Right cardiac atrium (tissue), 5 donors: ENCODE data around the gene DCBLD1. TPM values are rescaled to one million over a fixed set of nuclear protein-coding genes. Genes with fewer than 3 reads are reported as not detected.
A peak's percentile ranks its signal among the peaks of the same experiment; 100 is the strongest.

Source experiments
- ATAC-seq, 2 donors: fragments of 200-7000 bp; cut with Tn5 transposase; one replicate each; pipeline versions ENCODE4 v1.8.0 to v1.9.1; 2020; ENCODE audit warnings: moderate library complexity in 2 of 2, mild to moderate bottlenecking in 1 of 2
- DNase-seq, 3 donors: peaks; one replicate each; pipeline ENCODE4 v3.0.0-alpha.2; 2020
- H3K27ac ChIP-seq: one replicate; pipeline ENCODE4 v1.5.1; 2013; ENCODE audit warnings: mild to moderate bottlenecking, low read length, control low read depth, moderate library complexity
- H3K27me3 ChIP-seq: one replicate; pipeline ENCODE4 v1.6.1; 2013; ENCODE audit not compliant: control insufficient read depth, insufficient read depth
- H3K4me1 ChIP-seq: one replicate; pipeline ENCODE4 v1.6.1; 2013; ENCODE audit warnings: low read length; ENCODE audit not compliant: control insufficient read depth, insufficient read depth
- H3K4me3 ChIP-seq: one replicate; pipeline ENCODE4 v1.5.1; 2013; ENCODE audit warnings: low read length, control low read depth
- H3K9me3 ChIP-seq: one replicate; pipeline ENCODE4 v1.6.1; 2013; ENCODE audit warnings: low read length; ENCODE audit not compliant: control insufficient read depth
- WGBS: extraction: QIAGEN DNeasy Blood & Tissue Kit; methylation state at CpG from one replicate; pipeline ENCODE4 v1.1.7; 2013; 5-methylcytosine and 5-hydroxymethylcytosine counted together
- intact Hi-C, 4 donors: fragments of 100-400 bp; cut with DNase I; formaldehyde crosslinking; loops; one replicate each; pipeline versions ENCODE4 v1.11.0 to v1.14.0; 2022 to 2023
- polyA plus RNA-seq: library from polyadenylated mRNA; stranded (reverse); fragments of 200-250 nt; gene quantifications from one replicate; pipeline ENCODE4 v1.2.3, GENCODE V29; 2013
- total RNA-seq, 4 donors: library from RNA; stranded (reverse); fragmentation: NEBNext Ultra II Directional; extraction: Animal tissue kit (Norgen Biotek cat#: 25700); gene quantifications; one replicate each; pipeline ENCODE4 v1.2.1, GENCODE V29; 2021
- donor health status: healthy with polysubstance abuse.
- donor health status: DM: no; HTN: yes; CAD: no.
- donor health status: DM: no; HTN: no; CAD: no.
- donor health status: DM: no; HTN: yes; CAD: no; lungs with severe emphysema.
- donor health status: DM: yes; HTN: yes; CAD: no.

Gene DCBLD1
- total and polyA plus RNA-seq, 5 donors: 3.2 to 5.7 (median 3.9) TPM

- no peaks in the 10 kb centered on the region for H3K9me3 ChIP-seq
- DNase-seq (no peak), ATAC-seq (no peak)
- WGBS: 96% methylated on average over 3 of the region's 3 CpGs
- intact Hi-C loops: no loop called here
- H3K27me3 ChIP-seq: peaks cover 2% of the 10 kb centered on the region
- H3K4me1 ChIP-seq: no peaks in the 10 kb centered on the region
- no peak overlapping the region for H3K27ac ChIP-seq
- no peak overlapping the region for H3K4me3 ChIP-seq
Observed at GRCh38 chr6:117472667-117473066, 9.8 kb upstream of the DCBLD1 start.

- ATAC-seq (no peak), DNase-seq (no peak)
- 86% methylated on average over 1 of the region's 1 CpG for WGBS
- H3K4me3 ChIP-seq: no peak overlapping the region
- H3K9me3 ChIP-seq: no peaks in the 10 kb centered on the region
- H3K4me1 ChIP-seq: no peaks in the 10 kb centered on the region
- peaks cover 2% of the 10 kb centered on the region for H3K27me3 ChIP-seq
- intact Hi-C loops: no loop called here
- H3K27ac ChIP-seq: no peak overlapping the region
Observed at GRCh38 chr6:117473401-117473800, 9.1 kb upstream of the DCBLD1 start.

GRCh38 chr6:117477988-117478852, 4.3 kb upstream of the DCBLD1 start:
- no peak for DNase-seq
- no peak for ATAC-seq
- no peaks in the 10 kb centered on the region for H3K9me3 ChIP-seq
- intact Hi-C loops: loop anchor here in 1 of 4 donors (5.0 kb wide), 1 partner anchor 79 kb away; no protein-coding TSS in a partner anchor
- WGBS: 78% methylated on average over 4 of the region's 4 CpGs
- H3K4me3 ChIP-seq: no peak overlapping the region
- no peaks in the 10 kb centered on the region for H3K4me1 ChIP-seq
- H3K27me3 ChIP-seq: no peaks in the 10 kb centered on the region
- no peak overlapping the region for H3K27ac ChIP-seq

GRCh38 chr6:117478853-117479231, 3.6 kb upstream of the DCBLD1 start:
- Histone ChIP-seq H3K27me3 (no peaks in the 10 kb centered on the region), H3K27ac (no peak overlapping the region), H3K9me3 (no peaks in the 10 kb centered on the region), H3K4me1 (no peaks in the 10 kb centered on the region), H3K4me3 (no peak overlapping the region)
- ATAC-seq (no peak), DNase-seq (no peak)
- intact Hi-C loops: loop anchor here in 1 of 4 donors (5.0 kb wide), 1 partner anchor 78 kb away; no protein-coding TSS in a partner anchor
- WGBS: 92% methylated on average over 6 of the region's 6 CpGs

- no peak for ATAC-seq
- Histone ChIP-seq H3K27ac (no peak overlapping the region), H3K4me1 (no peaks in the 10 kb centered on the region), H3K27me3 (no peaks in the 10 kb centered on the region), H3K4me3 (no peak overlapping the region), H3K9me3 (no peaks in the 10 kb centered on the region)
- 67% methylated on average over 3 of the region's 3 CpGs for WGBS
- intact Hi-C loops: loop anchor here in 1 of 4 donors (5.0 kb wide), 1 partner anchor 67 kb away; no protein-coding TSS in a partner anchor
- DNase-seq: no peak
Observed at GRCh38 chr6:117480651-117481050, 1.8 kb upstream of the DCBLD1 start.

- H3K4me3 ChIP-seq: no peak overlapping the region
- DNase-seq: peak in 1 of 3 donors; percentile 42
- intact Hi-C loops: loop anchor here in 1 of 4 donors (5.0 kb wide), 1 partner anchor 66 kb away; no protein-coding TSS in a partner anchor
- H3K9me3 ChIP-seq: no peaks in the 10 kb centered on the region
- H3K27ac ChIP-seq: no peak overlapping the region
- H3K27me3 ChIP-seq: no peaks in the 10 kb centered on the region
- WGBS: 24% methylated on average over 22 of the region's 22 CpGs
- ATAC-seq: no peak
- H3K4me1 ChIP-seq: no peaks in the 10 kb centered on the region
Observed at GRCh38 chr6:117481278-117481925, 1.1 kb upstream of the DCBLD1 start.

GRCh38 chr6:117481926-117482239, 591 bp upstream of the DCBLD1 start:
- intact Hi-C loops: loop anchor here in 1 of 4 donors (5.0 kb wide), 1 partner anchor 65 kb away; no protein-coding TSS in a partner anchor
- DNase-seq: no peak
- ATAC-seq: no peak
- H3K9me3 ChIP-seq: no peaks in the 10 kb centered on the region
- H3K27me3 ChIP-seq: no peaks in the 10 kb centered on the region
- no peaks in the 10 kb centered on the region for H3K4me1 ChIP-seq
- no peak overlapping the region for H3K4me3 ChIP-seq
- whole genome bisulfite sequencing: 35% methylated on average over 2 of the region's 2 CpGs
- peak overlapping the region; percentile 50 for H3K27ac ChIP-seq

- ATAC-seq (peak; percentile 67 to 68), DNase-seq (peak; percentile 64 to 85 (median 83))
- H3K27ac ChIP-seq: peak overlapping the region; percentile 78
- H3K4me3 ChIP-seq: peak overlapping the region; percentile 71
- H3K27me3 ChIP-seq: no peaks in the 10 kb centered on the region
- no peaks in the 10 kb centered on the region for H3K4me1 ChIP-seq
- under 1% methylated on average over 46 of the region's 46 CpGs for WGBS
- no peaks in the 10 kb centered on the region for H3K9me3 ChIP-seq
- intact Hi-C loops: loop anchor here in 1 of 4 donors (5.0 kb wide), 1 partner anchor 64 kb away; no protein-coding TSS in a partner anchor
Observed at GRCh38 chr6:117483004-117483644, 650 bp downstream of the DCBLD1 start.

- no peaks in the 10 kb centered on the region for H3K27me3 ChIP-seq
- H3K4me3 ChIP-seq: peak overlapping the region; percentile 71
- H3K27ac ChIP-seq: peak overlapping the region; percentile 78
- ATAC-seq (peak; percentile 9 to 37), DNase-seq (no peak)
- 1% methylated on average over 7 of the region's 7 CpGs for WGBS
- no peaks in the 10 kb centered on the region for H3K9me3 ChIP-seq
- H3K4me1 ChIP-seq: no peaks in the 10 kb centered on the region
- intact Hi-C loops: loop anchor here in 1 of 4 donors (5.0 kb wide), 1 partner anchor 64 kb away; no protein-coding TSS in a partner anchor
Observed at GRCh38 chr6:117483645-117484016, 1.2 kb downstream of the DCBLD1 start.

- WGBS: 73% methylated on average over 8 of the region's 8 CpGs
- no peak overlapping the region for H3K27ac ChIP-seq
Observed at GRCh38 chr6:117484052-117484646, 1.7 kb downstream of the DCBLD1 start.

More at GRCh38 chr6:117484052-117484646, 1.7 kb downstream of the DCBLD1 start:
- Histone ChIP-seq H3K27me3 (no peaks in the 10 kb centered on the region), H3K4me3 (peak overlapping the region; percentile 71), H3K9me3 (no peaks in the 10 kb centered on the region), H3K4me1 (no peaks in the 10 kb centered on the region)
- intact Hi-C loops: loop anchor here in 1 of 4 donors (5.0 kb wide), 1 partner anchor 63 kb away; no protein-coding TSS in a partner anchor
- DNase-seq: no peak
- ATAC-seq: no peak
